GM20000 (cell line): ENCODE results near the gene SUV39H2.
"Not testable (repeated sequence)": the region's sequence is repeated elsewhere in the genome, so short reads cannot be mapped to it uniquely, and the experiment has no call there.

ENCODE experiments used
- DNase-seq: peaks from one replicate; pipeline ENCODE4 v3.0.0; 2012; ENCODE audit warnings: low spot score
- TF ChIP-seq, protein P1 (sequence below): IDR thresholded peaks from 2 replicates; pipeline ENCODE4 v1.5.1; 2012; ENCODE audit warnings: mild to moderate bottlenecking, control low read depth; ENCODE audit errors: extremely low read depth, missing control alignments

SUV39H2 gene

DNA sequence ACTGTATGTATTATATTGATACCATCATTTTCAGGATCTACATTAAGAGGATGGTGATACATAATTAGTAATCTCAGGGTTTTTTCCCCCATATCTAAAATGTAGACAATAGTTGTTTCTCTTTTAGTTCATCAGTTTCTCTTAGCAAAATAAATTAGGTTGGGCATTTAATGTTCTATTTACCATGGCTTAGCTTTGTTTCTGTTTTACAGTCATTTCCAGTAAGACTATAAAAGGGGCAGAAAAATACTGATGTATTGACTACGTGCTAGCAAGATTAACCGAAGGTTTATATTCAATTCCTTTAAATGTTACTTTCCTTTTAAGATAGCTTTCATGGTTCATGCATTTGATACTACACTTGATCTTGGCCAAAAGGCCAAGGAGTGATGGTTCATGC is 26.2 kb downstream of the SUV39H2 start:
- no peak for DNase-seq
- TF ChIP-seq, protein P1, sequence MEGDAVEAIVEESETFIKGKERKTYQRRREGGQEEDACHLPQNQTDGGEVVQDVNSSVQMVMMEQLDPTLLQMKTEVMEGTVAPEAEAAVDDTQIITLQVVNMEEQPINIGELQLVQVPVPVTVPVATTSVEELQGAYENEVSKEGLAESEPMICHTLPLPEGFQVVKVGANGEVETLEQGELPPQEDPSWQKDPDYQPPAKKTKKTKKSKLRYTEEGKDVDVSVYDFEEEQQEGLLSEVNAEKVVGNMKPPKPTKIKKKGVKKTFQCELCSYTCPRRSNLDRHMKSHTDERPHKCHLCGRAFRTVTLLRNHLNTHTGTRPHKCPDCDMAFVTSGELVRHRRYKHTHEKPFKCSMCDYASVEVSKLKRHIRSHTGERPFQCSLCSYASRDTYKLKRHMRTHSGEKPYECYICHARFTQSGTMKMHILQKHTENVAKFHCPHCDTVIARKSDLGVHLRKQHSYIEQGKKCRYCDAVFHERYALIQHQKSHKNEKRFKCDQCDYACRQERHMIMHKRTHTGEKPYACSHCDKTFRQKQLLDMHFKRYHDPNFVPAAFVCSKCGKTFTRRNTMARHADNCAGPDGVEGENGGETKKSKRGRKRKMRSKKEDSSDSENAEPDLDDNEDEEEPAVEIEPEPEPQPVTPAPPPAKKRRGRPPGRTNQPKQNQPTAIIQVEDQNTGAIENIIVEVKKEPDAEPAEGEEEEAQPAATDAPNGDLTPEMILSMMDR, result no peak

DNA sequence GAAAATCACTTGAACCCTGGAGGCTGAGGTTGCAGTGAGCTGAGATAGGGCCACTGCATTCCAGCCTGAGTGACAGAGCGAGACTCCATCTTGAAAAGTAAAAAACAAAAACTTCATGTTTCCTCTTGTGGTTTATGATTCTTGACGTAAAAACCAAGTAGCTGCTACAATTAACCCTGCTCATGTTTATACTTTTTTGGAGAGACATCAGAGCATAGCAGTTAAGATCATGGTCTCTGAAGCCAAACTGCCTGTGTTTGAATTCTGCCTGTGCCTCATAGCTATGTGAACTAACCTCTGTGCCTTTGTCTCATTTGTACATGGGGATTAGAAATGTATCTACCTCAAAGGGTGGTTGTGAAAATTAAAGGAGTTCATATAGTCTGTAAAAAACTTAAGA is 27.2 kb downstream of the SUV39H2 start:
- TF ChIP-seq, protein P1, result no peak
- no peak for DNase-seq

DNA sequence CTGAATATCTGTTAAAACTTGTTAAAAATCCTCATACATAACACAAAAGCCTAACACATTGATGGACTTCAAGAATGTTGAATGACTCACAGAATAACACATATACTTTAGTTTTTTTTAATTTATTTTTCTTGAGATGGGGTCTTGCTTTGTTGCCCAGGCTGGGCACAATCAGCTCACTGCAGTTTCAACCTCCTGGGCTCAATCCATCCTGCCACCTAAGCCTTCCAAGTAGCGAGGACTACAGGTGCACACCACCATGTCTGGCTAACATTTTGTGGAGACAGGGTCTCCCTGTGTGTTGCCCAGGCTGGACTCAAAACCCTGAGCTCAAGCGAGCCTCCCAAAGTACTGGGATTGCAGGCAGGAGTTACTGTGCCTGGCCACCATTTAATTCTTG is 28.1 kb downstream of the SUV39H2 start:
- TF ChIP-seq, protein P1, result no peak
- no peak for DNase-seq

DNA sequence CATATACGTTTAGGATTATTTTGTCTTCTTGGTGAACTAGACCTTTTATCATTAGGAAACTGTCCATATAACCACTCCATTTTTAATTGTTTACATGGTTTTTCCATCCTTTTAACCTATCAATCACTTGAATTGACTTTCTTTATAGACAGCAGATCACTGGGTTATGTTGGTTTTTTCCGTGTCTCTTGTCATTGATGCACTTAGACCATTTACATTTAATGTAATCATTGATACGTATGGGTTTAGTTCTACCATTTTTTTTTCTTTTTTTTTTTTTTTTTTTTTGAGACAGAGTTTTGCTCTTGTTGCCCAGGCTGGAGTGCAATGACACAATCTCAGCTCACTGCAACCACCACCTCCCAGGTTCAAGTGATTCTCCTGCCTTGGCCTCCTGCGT is 28.9 kb downstream of the SUV39H2 start:
- not testable (repeated sequence) for DNase-seq

DNA sequence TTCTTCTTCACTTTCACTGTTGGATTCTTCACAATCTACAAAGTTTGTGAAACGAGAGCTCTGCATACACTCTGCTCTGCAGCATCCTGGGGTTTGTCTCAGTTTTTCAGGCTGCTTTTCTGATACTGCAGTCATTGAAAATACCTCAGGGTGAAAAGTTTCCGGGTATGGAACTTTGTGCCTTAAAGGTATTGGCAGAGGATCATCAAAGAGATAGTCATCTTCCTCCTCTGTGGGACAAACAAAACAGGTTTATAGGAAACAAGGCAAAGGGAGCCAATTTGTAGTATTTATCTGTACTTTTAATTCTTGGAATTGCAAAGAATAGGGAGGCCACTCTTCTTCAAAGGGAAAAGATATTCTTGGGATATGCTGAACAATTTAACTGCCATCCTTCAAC is 30.4 kb downstream of the SUV39H2 start:
- no peak for DNase-seq
- TF ChIP-seq, protein P1, result no peak

DNA sequence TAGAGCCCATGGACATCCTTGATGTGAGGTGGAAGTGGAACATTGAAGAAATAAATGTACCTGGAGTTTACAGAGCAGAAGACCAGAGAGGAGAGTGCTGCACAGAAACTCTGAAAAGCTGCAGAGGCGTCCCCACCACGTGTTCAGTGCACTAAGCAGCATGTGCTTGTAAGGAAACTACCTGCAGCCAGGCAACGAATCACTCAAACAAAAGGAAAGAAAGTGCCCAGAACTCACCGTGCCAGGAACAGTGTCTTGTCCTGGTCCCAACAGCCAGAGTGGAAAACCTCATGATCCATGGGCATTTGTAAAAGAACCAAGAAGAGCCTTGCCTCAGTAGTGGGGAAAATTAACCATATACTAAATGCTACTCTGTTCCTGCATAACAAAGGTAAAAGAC is 32.3 kb downstream of the SUV39H2 start:
- DNase-seq, result no peak

DNA sequence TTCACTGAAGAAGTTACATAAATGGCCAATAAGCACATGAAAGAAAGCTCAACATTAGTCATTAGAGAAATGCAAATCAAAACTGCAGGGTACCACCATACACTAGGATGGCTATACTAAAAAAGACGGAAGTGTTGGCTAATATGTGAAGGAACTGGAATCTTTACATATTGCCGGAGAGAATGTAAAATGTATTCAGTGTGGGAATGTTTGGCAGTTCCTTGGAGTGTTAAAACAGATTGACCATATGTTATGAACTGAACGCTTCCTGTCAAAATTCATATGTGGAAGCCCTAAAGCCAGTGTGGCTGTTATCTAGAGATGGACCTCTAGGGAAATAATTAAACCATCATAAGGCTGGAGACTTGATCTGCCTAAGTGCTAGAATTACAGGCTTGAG is 33.1 kb downstream of the SUV39H2 start:
- no peak for DNase-seq
- TF ChIP-seq, protein P1, result no peak

More for the DNA sequence above, 32.3 kb downstream of the SUV39H2 start:
- TF ChIP-seq, protein P1, result no peak

DNA sequence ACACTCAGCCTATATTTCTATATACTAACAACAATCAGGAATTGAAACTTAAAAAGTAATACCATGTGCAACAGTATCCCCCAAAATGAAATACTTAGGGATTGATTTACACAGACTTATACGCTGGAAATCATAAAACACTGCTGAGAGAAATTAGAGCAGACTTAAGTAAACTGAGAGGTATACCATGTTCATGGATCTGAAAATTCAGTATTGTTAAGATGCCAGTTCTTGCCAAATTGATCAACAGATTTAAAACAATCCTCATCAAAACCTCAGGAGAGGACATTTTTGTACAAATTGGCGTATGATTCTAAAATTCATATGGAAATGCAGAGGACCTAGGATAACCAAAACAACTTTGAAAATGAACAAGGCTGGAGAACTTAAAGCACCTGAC is 37.9 kb downstream of the SUV39H2 start:
- no peak for DNase-seq

More for the DNA sequence above, 37.9 kb downstream of the SUV39H2 start:
- TF ChIP-seq, protein P1, result no peak
